Islet of Langerhans (tissue), 1 donor: ENCODE results near the gene KRTAP10-3.
"Not testable (repeated sequence)": the region's sequence is repeated elsewhere in the genome, so short reads cannot be mapped to it uniquely, and the experiment has no call there.

Experiments
- FAIRE-seq: peaks from one replicate; lab custom pipeline; 2011; peaks lifted over from hg19 to GRCh38; lab: Jason Lieb, UNC

KRTAP10-3 gene

GRCh38 chr21:44589586-44590305 is 31.2 kb upstream of the KRTAP10-3 start:
- FAIRE-seq: no peak

- FAIRE-seq: no peak
Measured at GRCh38 chr21:44589094-44589493, 30.5 kb upstream of the KRTAP10-3 start.

- FAIRE-seq: no peak
Measured at GRCh38 chr21:44585892-44586291, 27.3 kb upstream of the KRTAP10-3 start.

DNA sequence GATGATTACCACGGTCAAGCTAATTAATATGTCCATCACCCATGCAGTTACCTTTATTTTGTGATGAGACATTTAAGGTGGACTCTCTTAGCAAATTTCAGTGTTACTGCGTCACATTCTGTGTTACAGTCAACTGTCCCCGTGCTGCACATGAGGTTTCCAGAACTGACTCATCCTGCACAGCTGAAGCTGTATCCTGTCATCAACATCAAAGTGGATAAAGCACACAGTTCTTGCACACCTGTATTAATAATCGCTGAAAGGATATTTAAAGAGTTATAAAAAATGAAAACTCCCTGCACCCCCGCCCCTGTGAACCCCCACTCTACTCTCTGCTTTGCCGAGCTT is 25.2 kb upstream of the KRTAP10-3 start:
- FAIRE-seq: no peak

DNA sequence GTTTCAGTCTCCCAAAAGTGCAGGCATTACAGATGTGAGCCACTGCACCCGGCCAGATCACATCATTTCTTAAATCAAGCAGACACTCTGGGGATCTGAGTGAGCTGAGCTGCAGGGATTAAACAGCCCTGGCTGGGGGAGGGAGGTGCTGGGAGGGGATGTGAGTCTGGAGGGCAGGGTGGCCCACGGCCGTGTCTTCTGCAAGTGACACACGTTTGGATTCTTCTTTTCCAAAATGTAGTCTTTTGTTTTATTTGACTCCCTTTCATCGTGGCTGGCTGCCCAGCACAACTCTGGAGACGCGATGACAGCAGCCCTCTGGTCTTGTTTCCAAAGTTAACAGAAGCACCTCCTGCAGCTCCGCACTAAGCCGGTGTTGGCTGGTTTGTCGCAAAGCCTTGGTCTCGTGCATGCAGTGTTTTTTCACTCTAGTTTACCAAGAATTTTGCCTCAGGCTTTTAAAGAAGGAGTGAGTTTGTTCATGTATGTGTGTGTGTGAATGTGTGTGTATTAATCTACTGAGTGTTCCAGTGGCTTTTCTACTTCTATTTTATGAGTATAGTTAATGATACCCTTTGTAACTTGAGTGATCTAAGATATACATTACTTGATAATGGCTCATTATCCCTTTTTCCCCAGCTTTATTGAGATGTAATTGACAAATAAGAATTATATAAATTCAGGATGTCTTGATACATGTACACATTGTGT is 24.6 kb upstream of the KRTAP10-3 start:
- no peak for FAIRE-seq

GRCh38 chr21:44582055-44582454 is 23.5 kb upstream of the KRTAP10-3 start:
- no peak for FAIRE-seq

GRCh38 chr21:44581158-44581557 is 22.6 kb upstream of the KRTAP10-3 start:
- FAIRE-seq: no peak

DNA sequence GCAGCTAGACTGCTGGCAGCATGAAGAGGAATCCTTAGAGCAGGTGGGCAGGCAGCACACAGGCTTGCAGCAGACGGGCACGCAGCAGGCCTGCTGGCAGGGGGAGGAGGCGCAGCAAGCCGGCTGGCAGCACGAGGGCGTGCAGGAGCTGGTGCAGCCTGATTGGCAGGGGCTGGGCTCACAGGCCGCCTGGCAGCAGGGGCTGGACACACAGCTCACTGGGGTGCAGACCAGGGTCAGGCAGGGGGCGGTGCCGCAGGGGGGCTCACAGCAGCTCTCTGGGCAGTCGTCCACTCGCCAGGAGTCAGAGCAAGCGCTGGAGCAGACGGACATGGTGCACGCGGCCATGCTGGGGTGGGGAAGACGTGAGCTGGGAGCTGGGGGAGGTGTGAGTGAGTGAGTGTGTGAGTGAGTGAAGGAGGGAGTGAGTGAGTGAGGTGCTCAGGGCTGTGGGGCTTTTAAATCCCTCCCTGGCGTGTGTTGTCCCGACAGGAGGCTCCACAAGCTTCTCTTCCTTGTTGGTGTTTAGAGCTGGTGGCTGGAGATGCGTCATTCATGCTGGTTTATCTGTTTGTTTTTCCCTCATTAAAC is 21.7 kb upstream of the KRTAP10-3 start, which contains the start of gene KRTAP10-5:
Gene KRTAP10-5, minus strand, starts transcription at position 374 of the 591 bp plus-strand sequence. Its CDS starts 26 bp downstream, at position 348.
- not testable (repeated sequence) for FAIRE-seq

DNA sequence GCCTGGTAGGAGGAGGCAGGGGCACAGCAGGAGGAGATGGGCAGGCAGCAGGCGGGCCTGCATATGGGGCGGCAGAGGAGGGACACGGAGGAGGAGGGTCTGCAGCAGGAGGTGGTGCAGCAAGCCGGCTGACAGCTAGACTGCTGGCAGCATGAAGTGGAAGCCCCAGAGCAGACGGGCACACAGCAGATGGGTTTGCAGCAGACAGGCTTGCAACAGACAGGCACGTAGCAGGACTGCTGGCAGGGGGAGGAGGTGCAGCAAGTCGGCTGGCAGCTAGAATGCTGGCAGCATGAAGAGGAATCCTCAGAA is 21.2 kb upstream of the KRTAP10-3 start:
- no peak for FAIRE-seq

GRCh38 chr21:44579056-44579832 is 20.6 kb upstream of the KRTAP10-3 start:
- FAIRE-seq: no peak

DNA sequence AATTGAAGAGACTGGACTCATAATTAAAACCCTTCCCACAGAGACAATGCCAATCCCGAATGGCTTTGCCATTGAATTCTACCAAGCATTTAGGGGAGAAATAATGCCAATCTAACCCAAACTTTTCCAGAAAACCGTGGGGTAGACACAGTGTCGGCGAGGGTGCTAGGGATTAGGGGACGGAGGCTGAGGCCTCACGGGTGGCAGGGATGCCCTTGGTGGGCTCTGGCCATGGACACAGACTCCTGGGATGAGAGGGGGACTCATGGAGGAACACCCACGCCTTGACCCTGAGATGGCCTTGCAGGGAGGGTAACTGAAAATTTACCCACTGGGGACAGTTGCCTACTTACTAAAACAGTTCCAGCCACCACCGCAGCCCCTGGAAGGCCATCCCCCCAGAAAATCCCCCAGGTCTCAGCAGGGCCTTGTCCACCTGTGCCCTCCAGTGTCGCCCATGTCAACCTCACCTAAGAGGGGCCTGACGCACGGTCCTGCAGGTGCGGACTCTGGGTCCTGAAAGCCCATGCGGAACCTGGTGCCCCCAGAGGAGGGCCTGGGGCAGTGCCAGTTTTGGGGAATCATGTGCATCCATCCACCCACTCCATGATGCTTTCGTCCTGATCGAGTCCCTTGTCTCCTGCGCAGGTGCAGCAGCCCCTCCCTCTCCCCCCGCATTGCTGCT is 19.9 kb upstream of the KRTAP10-3 start:
- FAIRE-seq: no peak

DNA sequence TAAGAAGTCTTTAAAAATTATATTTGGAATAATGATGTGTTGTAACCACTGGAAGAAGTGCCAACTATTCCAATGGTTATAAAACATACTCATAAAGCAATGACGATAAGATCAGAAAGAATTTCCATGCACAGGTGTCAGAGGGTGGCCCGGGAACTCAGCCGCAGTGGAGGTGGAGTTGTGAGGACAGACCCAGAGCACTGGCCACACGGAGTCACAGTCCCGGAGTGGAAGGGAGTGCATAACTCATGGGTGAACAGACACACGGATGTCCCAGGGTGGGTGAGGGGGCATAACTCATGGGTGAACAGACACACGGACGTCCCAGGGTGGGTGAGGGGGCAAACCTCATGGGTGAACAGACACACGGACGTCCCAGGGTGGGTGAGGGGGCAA is 17.4 kb upstream of the KRTAP10-3 start:
- FAIRE-seq: no peak

DNA sequence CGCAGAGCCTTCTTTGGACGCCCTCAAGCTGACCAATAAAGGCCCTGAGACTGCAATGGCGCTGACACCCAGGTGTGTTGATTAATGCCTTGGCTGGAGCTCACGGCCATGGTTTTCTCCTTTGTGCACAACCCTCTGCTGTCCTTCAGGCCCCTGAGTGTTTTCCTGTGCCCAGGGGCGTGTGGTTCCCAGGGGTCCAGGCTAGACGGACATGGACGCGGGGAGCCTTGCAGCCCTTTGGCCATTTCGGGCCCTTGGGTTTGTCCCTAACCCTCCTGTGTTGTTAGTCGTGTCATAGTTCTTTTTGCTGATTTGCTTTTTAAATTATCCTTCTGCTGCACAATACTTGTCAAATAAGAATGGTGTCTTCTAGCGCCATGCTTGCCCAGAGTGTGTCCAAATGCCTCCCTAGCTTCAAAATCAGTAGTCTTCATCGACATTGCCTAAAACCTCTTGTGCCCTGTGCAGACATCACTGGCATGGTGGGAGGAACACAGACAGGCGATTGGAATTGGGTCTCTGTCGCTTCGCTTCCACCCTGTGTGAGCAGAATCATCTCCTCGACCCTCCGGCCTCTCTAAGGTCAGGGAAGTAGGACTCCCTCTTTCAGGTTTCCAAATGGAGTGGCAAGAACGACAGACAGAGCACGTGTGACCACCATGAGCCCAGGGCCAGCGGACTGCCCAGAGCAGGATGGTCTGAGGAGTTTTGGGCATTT is 16.9 kb upstream of the KRTAP10-3 start:
- no peak for FAIRE-seq

- FAIRE-seq: no peak
Measured at GRCh38 chr21:44574457-44575306, 16.1 kb upstream of the KRTAP10-3 start.

GRCh38 chr21:44573630-44574456 is 15.2 kb upstream of the KRTAP10-3 start, which contains the start of gene KRTAP10-4:
KRTAP10-4 (plus strand) TSS chr21:44573729; CDS start chr21:44573759, 30 bp downstream.
- not testable (repeated sequence) for FAIRE-seq

DNA sequence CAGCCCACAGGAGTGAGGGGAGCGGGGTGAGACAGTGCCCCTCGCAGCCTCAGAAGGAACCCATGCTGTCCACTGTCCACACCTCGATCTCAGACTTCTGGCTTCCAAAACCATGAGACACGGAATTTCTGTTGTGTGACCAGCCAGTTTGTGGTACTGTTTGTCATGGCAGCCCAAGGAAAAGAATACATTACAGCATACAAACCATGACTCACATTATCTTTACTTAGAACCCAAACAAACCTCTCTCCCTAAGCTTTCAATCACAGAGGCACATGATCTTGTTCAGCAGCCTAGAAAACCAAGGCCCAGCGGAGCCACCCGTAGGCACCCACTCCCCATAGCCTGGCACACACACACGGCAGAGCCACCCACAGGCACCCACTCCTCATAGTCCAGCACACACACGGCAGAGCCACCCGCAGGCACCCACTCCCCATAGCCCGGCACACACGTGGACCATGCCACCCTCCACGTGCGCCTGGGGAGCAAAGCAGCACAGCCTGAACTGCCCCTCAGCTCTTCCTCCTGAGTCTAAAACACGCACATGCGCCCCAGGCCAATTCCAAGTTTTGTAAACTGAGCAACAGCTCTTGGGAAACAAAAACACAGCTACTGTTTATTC is 14.5 kb upstream of the KRTAP10-3 start:
- FAIRE-seq: no peak

DNA sequence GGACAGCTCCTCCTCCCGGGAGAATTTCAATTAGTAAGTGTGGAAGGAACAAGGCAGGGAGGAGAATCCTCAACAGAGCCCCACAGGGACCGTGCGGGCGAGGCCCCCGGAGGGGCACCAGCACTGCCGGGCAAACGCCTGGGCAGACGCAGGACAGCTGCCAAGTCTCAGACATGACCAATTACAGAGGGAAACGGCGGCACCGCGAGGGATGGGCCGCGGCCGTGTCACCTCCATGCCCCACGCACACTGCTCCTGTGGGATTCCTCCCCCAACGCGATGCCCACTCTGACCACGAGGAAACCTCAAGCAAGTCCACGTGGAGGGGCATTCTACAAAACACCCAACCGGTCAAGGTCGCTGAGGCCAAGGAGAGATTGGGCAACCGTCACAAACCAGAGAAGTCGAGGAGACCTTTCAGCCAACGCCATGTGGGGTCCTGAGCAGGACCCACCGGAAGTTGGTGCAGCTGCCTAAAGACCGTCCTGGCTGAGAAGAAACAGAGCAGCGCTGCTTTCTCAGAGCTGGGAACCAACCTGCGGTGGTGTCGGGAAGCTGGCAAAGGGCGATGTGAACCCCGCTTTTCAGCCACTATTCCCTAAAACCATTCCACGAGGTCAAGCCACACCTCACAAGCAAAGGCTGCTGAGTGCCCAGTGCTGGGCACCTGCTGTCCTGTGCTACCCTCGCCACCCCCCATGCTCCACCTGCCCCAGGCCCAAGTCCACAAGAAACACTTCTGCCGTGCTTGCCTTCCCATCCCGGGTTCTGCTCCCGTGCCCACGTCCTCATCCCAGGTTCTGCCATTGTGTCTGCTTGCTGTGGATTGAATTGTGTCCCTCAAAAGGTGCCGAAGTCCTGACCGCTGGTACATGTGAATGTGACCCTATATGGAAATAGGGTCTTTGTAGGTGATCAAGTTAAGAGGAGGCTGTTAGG is 13.5 kb upstream of the KRTAP10-3 start:
- no peak for FAIRE-seq

DNA sequence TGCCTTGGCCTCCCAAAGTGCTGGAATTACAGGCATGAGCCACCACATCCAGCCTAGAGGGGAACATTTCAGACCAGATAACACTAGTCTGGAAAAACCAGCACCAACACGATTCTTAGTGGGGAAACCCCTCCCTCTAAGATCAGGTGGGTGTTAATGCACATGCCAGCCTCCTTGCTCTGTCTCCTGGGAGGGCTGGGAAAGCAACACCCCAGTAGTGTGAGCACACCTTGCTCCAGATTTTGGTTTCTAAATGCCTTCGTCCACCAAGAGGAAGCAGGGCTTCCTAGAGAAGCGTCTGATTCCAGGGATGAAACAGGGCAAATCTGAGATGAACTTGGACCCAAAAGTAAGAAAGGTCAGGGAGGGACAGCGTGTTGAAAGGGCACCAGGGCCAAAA is 12.7 kb upstream of the KRTAP10-3 start:
- FAIRE-seq: no peak
